Trophoblast cell (in vitro differentiated cells and primary cell): Measurements from ENCODE around the gene CD151.

Source experiments
- DNase-seq, 2 donors: peaks; one replicate each; pipeline ENCODE4 v3.0.0-alpha.2; 2016
- H2AFZ ChIP-seq: 2 replicates; pipeline ENCODE4 v1.6.1; 2013; ENCODE audit warnings: low read length, moderate library complexity, mild to moderate bottlenecking; ENCODE audit not compliant: insufficient read depth, poor library complexity
- H2AK5ac ChIP-seq: 2 replicates; pipeline ENCODE4 v1.6.1; 2013; ENCODE audit warnings: mild to moderate bottlenecking, low read length
- H2BK120ac ChIP-seq: 2 replicates; pipeline ENCODE4 v1.6.1; 2013; ENCODE audit warnings: low read length, mild to moderate bottlenecking, moderate library complexity; ENCODE audit not compliant: insufficient read depth, poor library complexity
- H2BK12ac ChIP-seq: 2 replicates; pipeline ENCODE4 v1.6.1; 2013; ENCODE audit warnings: mild to moderate bottlenecking, low read length, moderate library complexity
- H2BK5ac ChIP-seq: 2 replicates; pipeline ENCODE4 v1.6.1; 2013; ENCODE audit warnings: low read length, low read depth, moderate library complexity, mild to moderate bottlenecking; ENCODE audit not compliant: poor library complexity
- H3K14ac ChIP-seq: 2 replicates; pipeline ENCODE4 v1.6.1; 2013; ENCODE audit warnings: mild to moderate bottlenecking, low read length
- H3K18ac ChIP-seq: 2 replicates; pipeline ENCODE4 v1.6.1; 2013; ENCODE audit warnings: mild to moderate bottlenecking, low read length
- H3K23ac ChIP-seq: 2 replicates; pipeline ENCODE4 v1.6.1; 2013; ENCODE audit warnings: low read length
- H3K27ac ChIP-seq: 2 replicates; pipeline ENCODE4 v1.5.1; 2013; ENCODE audit warnings: low read depth, mild to moderate bottlenecking, inconsistent platforms, low read length, moderate library complexity
- H3K27me3 ChIP-seq: 2 replicates; pipeline ENCODE4 v1.6.1; 2013; ENCODE audit warnings: inconsistent platforms, mild to moderate bottlenecking, low read length, moderate library complexity; ENCODE audit not compliant: insufficient read depth
- H3K36me3 ChIP-seq, 2 experiments: 1 replicate in 1 of 2; 2 replicates in 1 of 2; pipeline ENCODE4 v1.6.1; 2013; ENCODE audit warnings: low read length in 2 of 2, mild to moderate bottlenecking in 2 of 2, moderate library complexity in 1 of 2; ENCODE audit not compliant: insufficient read depth in 2 of 2, control insufficient read depth in 1 of 2
- H3K4ac ChIP-seq: 2 replicates; pipeline ENCODE4 v1.6.1; 2013; ENCODE audit warnings: low read depth, mild to moderate bottlenecking, low read length, moderate library complexity
- H3K4me1 ChIP-seq, 2 experiments: 1 replicate in 1 of 2; 2 replicates in 1 of 2; pipeline ENCODE4 v1.6.1; 2013; ENCODE audit warnings: low read length in 2 of 2, mild to moderate bottlenecking in 2 of 2, moderate library complexity in 1 of 2; ENCODE audit not compliant: insufficient read depth in 2 of 2, control insufficient read depth in 1 of 2
- H3K4me2 ChIP-seq: 2 replicates; pipeline ENCODE4 v1.6.1; 2013; ENCODE audit warnings: inconsistent platforms, mild to moderate bottlenecking, low read length, moderate library complexity
- H3K4me3 ChIP-seq: 2 replicates; pipeline ENCODE4 v1.5.1; 2013; ENCODE audit warnings: mild to moderate bottlenecking, low read depth, low read length, inconsistent platforms
- H3K79me1 ChIP-seq: one replicate; pipeline ENCODE4 v1.6.1; 2013; ENCODE audit warnings: low read length
- H3K79me2 ChIP-seq: 2 replicates; pipeline ENCODE4 v1.6.1; 2013; ENCODE audit warnings: low read length, mild to moderate bottlenecking; ENCODE audit not compliant: control insufficient read depth, insufficient read depth, poor library complexity
- H3K9ac ChIP-seq: 2 replicates; pipeline ENCODE4 v1.6.1; 2013; ENCODE audit warnings: mild to moderate bottlenecking, low read length
- H3K9me3 ChIP-seq: 2 replicates; pipeline ENCODE4 v1.6.1; 2013; ENCODE audit warnings: low read depth, mild to moderate bottlenecking, control low read depth, inconsistent platforms, low read length; ENCODE audit not compliant: insufficient read depth
- H4K12ac ChIP-seq: 2 replicates; pipeline ENCODE4 v1.6.1; 2013; ENCODE audit warnings: low read depth, mild to moderate bottlenecking, low read length, moderate library complexity
- H4K8ac ChIP-seq: 2 replicates; pipeline ENCODE4 v1.6.1; 2013; ENCODE audit warnings: low read depth, mild to moderate bottlenecking, low read length, moderate library complexity
- H4K91ac ChIP-seq: one replicate; pipeline ENCODE4 v1.6.1; 2013; ENCODE audit warnings: low read depth, mild to moderate bottlenecking, low read length, moderate library complexity
- WGBS: extraction: QIAGEN DNeasy Blood & Tissue Kit; methylation state at CpG from one replicate; pipeline ENCODE4 v1.1.7; 2013; ENCODE audit warnings: missing lambda C conversion rate; ENCODE audit not compliant: insufficient read length, insufficient coverage; ENCODE audit errors: extremely low coverage; 5-methylcytosine and 5-hydroxymethylcytosine counted together

Gene CD151

DNA sequence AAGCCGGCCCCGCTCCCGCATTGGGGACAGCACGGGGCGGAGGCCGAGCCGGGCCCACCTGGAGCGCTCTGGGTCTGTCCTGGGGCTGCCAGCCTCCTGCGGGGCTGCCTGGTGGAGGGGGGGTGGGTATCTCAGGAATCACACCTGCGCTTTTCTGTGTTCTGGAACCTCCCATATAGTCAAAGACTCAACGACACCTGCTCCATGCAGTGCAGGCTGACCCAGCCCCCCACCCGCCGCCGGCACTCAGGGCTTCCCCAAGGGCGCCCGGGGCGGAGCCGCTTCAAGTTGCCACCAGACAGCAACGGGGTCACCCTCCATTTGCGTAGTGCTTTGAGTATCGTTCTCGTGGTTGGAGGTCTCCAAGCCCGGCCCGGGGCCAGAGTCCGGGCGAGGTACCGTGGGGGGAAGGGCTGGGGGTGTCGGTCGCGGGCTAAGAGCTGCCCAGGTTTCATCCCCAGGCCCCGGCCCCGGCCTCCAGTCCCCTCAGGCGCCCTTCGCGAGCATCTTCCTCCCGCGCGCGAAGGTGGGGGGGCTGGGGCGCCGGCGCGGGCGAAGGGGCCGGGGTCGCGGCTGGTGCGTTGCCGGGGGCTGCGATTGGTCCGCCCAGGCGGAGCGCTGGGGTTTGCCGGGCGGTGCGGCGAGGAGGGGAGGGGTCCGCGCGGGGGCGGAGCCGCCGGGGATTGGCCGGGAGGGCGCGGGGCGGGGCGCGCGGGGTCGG lies 16.5 kb downstream of the CD151 start:
- no peak overlapping the region for H4K8ac ChIP-seq
- no peak overlapping the region for H3K4ac ChIP-seq
- H3K23ac ChIP-seq: no peak overlapping the region
- H2AK5ac ChIP-seq: no peak overlapping the region
- H3K4me3 ChIP-seq: peak overlapping the region; percentile 62
- no peak overlapping the region for H4K12ac ChIP-seq
- no peak overlapping the region for H4K91ac ChIP-seq
- H3K79me1 ChIP-seq: no peaks in the 10 kb centered on the region
- H3K18ac ChIP-seq: no peak overlapping the region
- no peak overlapping the region for H3K9ac ChIP-seq
- no peak overlapping the region for H3K27ac ChIP-seq
- peak in 1 of 2 donors; percentile 28 for DNase-seq
- H3K4me2 ChIP-seq: peak overlapping the region; percentile 92
- no peaks in the 10 kb centered on the region for H3K9me3 ChIP-seq
- H3K4me1 ChIP-seq: peaks cover 15 to 21% of the 10 kb centered on the region in 2 experiments
- H2AFZ ChIP-seq: peak overlapping the region; percentile 1
- H2BK12ac ChIP-seq: no peak overlapping the region
- peaks cover 14% of the 10 kb centered on the region for H3K27me3 ChIP-seq
- H3K14ac ChIP-seq: no peak overlapping the region
- H3K79me2 ChIP-seq: no peaks in the 10 kb centered on the region
- no peak overlapping the region for H2BK5ac ChIP-seq
- no peaks in the 10 kb centered on the region for H3K36me3 ChIP-seq
- no peak overlapping the region for H2BK120ac ChIP-seq
- WGBS: no CpG with 5 or more reads among the region's 71 CpGs

DNA sequence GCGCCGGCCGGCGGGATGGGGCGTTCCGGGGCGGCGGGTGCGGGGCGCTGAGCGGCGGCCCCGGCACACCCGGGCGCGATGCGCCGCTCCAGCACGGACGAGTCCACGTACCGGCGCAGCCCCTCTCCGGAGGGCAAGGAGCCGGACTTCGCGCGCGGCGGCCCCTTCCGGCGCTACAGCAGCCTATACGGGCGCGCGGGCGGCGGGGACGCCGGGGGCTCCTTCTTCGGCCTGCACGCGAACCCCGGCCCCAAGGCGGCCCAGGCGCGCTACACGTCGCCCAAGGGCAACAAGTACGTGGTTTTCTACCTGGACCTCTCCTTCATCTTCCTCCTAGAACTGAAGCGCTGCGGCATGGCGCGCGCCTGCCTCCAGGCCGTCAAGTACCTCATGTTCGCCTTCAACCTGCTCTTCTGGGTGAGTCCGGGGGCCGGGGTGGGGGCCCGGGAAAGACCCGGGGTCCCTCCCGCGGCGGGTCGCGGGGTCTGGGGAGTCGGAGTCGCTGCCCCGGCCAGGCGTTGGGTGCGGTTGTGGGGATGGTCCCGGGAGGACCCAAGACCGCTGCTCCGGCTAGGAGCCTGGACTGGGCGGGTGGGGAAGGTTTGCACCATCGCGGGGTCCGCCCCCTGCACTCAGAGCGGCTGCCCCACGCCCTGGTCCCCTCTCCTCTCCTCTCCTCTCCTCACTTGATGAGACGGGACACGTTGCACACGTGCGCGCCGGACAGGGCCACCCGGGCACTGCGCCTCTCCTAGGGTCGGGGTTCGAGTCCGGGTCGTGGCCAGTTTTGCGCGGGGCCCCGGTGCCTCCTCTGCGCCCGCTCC lies 17.4 kb downstream of the CD151 start:
- no peak overlapping the region for H3K14ac ChIP-seq
- H3K36me3 ChIP-seq: no peaks in the 10 kb centered on the region
- no peak overlapping the region for H4K8ac ChIP-seq
- H3K18ac ChIP-seq: no peak overlapping the region
- H3K27me3 ChIP-seq: peaks cover 14% of the 10 kb centered on the region
- H3K4ac ChIP-seq: no peak overlapping the region
- H3K79me1 ChIP-seq: no peaks in the 10 kb centered on the region
- H4K12ac ChIP-seq: no peak overlapping the region
- H2AFZ ChIP-seq: peak overlapping the region; percentile 12
- no peak overlapping the region for H4K91ac ChIP-seq
- H3K4me1 ChIP-seq: peaks cover 11 to 15% of the 10 kb centered on the region in 2 experiments
- no peak overlapping the region for H2BK5ac ChIP-seq
- no peak overlapping the region for H2BK120ac ChIP-seq
- no peak overlapping the region for H3K9ac ChIP-seq
- no peaks in the 10 kb centered on the region for H3K9me3 ChIP-seq
- no peak overlapping the region for H2AK5ac ChIP-seq
- H3K27ac ChIP-seq: no peak overlapping the region
- DNase-seq: peak in 1 of 2 donors; percentile 30
- no peaks in the 10 kb centered on the region for H3K79me2 ChIP-seq
- H3K4me3 ChIP-seq: peak overlapping the region; percentile 64
- WGBS: no CpG with 5 or more reads among the region's 97 CpGs
- no peak overlapping the region for H3K23ac ChIP-seq
- H2BK12ac ChIP-seq: no peak overlapping the region
- H3K4me2 ChIP-seq: peak overlapping the region; percentile 92

DNA sequence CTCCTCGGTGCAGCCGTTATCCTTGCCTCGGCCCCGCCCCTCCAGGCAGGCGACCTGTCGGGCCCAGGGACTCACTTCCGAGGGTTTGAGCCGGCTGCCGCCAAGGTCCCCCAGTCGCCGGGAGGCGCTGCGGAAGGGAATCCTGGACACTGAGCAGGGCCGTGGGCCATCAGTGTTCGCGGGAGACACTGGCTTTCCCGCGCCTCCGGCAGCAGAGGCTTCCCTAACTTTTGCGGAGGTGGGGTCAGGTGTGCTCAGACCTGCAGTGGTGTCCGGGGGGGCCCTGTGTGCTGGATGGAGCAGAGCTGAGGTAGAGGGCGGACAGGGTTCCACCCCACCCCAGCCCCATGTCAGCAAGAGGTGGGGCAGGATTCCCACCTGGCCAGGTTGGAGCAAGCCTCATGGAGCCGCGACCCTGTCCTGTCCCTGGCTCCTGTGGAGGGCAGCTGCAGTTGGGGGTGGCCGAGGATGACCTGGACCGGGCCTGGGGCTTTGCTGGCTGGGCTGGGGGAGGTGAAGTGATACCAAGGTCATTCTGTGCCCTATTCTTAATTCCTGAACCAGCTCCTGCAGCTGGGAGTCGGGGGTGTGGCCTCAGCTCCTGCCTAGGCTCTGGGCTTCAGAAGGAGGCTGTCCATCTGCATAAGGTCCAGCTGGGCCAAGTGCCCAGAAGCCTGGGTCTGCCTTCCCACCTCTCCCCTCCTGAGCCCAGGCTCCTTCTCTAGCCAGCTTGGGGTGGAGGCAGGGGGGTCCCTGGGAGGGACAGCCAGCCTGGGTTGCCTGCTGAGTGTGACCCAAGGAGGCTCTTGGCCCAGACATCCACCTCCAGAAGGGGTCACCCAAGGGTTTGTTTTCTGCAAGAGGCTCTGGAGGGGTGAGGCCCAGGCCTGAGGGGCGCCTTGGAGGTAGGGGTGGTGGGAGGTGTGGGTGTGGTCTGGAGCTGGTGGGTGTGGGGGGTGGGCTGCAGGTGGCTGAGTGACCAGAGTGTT lies 18.3 kb downstream of the CD151 start:
- peaks cover 14% of the 10 kb centered on the region for H3K27me3 ChIP-seq
- no peaks in the 10 kb centered on the region for H3K79me2 ChIP-seq
- no peak for DNase-seq
- no peaks in the 10 kb centered on the region for H3K9me3 ChIP-seq
- no peak overlapping the region for H3K27ac ChIP-seq
- no peak overlapping the region for H3K14ac ChIP-seq
- H2BK12ac ChIP-seq: no peak overlapping the region
- WGBS: no CpG with 5 or more reads among the region's 28 CpGs
- H4K12ac ChIP-seq: no peak overlapping the region
- no peak overlapping the region for H2BK120ac ChIP-seq
- H3K79me1 ChIP-seq: no peaks in the 10 kb centered on the region
- peaks cover 10 to 14% of the 10 kb centered on the region in 2 experiments for H3K4me1 ChIP-seq
- H3K23ac ChIP-seq: no peak overlapping the region
- no peak overlapping the region for H2AFZ ChIP-seq
- no peak overlapping the region for H4K91ac ChIP-seq
- no peak overlapping the region for H3K18ac ChIP-seq
- no peak overlapping the region for H2BK5ac ChIP-seq
- H3K4me2 ChIP-seq: peak overlapping the region; percentile 92
- H4K8ac ChIP-seq: no peak overlapping the region
- no peak overlapping the region for H2AK5ac ChIP-seq
- H3K36me3 ChIP-seq: no peaks in the 10 kb centered on the region
- H3K4ac ChIP-seq: no peak overlapping the region
- no peak overlapping the region for H3K4me3 ChIP-seq
- no peak overlapping the region for H3K9ac ChIP-seq

DNA sequence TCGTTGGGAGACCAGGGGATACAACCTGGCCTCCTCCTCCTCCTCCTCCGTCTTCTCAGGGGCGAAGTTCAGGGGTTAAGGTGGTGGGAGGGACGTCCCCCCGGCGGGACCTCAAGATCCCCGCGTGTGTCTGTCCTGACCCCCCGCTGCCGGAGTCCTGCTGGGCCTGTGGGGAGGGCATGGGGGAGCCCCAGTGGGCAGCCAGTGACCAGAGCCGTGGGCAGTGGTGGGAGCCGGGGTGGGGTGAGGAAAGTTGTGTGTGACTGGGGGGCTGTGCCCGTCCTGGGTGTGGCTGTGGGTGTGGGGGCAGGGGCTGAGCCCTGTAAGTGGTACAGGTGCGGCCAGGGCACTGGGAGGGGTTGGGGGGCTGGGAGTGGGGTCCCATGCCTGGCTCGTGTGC lies 20.0 kb downstream of the CD151 start:
- Histone ChIP-seq H3K18ac (no peak overlapping the region), H3K4ac (no peak overlapping the region), H2AFZ (no peak overlapping the region), H2BK120ac (no peak overlapping the region), H3K79me1 (no peaks in the 10 kb centered on the region), H2BK12ac (no peak overlapping the region), H4K8ac (no peak overlapping the region), H3K27ac (no peak overlapping the region), H4K12ac (no peak overlapping the region), H4K91ac (no peak overlapping the region), H3K14ac (no peak overlapping the region), H3K9ac (no peak overlapping the region), H3K4me2 (no peak overlapping the region), H3K23ac (no peak overlapping the region), H3K4me3 (no peak overlapping the region), H3K27me3 (peaks cover 14% of the 10 kb centered on the region), H3K9me3 (no peaks in the 10 kb centered on the region), H2BK5ac (no peak overlapping the region), H2AK5ac (no peak overlapping the region), H3K4me1 (peaks cover 10 to 14% of the 10 kb centered on the region in 2 experiments), H3K36me3 (no peaks in the 10 kb centered on the region), H3K79me2 (no peaks in the 10 kb centered on the region)
- no CpG with 5 or more reads among the region's 15 CpGs for WGBS
- DNase-seq: no peak
